ENCODE measurements around the gene CHRNA5.

DNA sequence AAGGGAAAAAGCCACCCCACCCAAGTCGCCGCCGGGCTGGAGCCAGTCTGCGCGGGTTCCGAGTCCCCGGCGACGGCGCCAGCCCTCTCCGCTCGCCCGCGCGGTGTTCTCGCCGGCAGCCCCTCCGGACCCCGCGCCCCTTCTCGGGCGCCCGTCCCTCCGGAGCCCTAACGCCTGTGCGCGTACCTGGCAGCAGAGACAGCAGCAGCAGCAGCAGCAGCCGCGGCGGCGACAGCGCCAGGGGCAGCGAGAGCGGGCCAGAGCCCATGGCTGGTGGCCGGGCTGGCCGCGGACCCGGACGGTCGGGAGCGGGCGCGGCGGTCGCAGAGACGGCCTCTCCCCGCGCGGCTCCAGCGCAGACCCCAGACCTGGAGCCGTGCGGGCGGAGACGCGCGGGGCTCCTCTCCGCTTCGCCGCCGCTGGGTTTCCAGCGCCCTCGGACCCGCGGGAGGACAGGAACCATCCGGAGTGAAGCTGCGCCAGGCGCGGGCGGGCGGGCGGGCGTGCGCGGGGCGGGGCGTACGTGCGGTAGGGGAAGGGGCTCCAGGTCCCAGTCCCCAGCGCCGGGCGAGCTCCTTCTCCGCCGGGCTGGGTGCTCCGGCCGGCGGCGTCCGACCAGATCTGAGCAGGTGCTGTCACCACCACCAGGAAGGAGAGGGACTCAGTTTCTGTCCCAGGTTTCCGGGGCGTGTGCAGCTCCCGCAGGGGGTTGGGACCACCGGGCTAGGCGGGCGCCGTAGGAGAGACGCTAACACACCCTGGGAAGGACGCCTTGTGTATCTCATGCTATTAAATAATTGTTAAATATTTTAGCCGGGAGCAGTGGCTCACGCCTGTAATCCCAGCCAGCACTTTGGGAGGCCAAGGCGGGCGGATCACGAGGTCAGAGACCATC, 55.5 kb downstream of the CHRNA5 start, which contains the start of gene CHRNA3:
- TF ChIP-seq, protein P1, sequence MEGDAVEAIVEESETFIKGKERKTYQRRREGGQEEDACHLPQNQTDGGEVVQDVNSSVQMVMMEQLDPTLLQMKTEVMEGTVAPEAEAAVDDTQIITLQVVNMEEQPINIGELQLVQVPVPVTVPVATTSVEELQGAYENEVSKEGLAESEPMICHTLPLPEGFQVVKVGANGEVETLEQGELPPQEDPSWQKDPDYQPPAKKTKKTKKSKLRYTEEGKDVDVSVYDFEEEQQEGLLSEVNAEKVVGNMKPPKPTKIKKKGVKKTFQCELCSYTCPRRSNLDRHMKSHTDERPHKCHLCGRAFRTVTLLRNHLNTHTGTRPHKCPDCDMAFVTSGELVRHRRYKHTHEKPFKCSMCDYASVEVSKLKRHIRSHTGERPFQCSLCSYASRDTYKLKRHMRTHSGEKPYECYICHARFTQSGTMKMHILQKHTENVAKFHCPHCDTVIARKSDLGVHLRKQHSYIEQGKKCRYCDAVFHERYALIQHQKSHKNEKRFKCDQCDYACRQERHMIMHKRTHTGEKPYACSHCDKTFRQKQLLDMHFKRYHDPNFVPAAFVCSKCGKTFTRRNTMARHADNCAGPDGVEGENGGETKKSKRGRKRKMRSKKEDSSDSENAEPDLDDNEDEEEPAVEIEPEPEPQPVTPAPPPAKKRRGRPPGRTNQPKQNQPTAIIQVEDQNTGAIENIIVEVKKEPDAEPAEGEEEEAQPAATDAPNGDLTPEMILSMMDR (IDR thresholded peaks at IDR 0.05; ENCODE audit: low read depth, low read length) = no peak
- no peak for TF ChIP-seq EZH2phosphoT487 (IDR thresholded peaks at IDR 0.05; ENCODE audit: low read depth)
